ENCODE data around the gene HDAC2.
"Not testable (repeated sequence)": the region's sequence is repeated elsewhere in the genome, so short reads cannot be mapped to it uniquely, and the experiment has no call there.

GRCh38 chr6:113910285-113910684 is 60.7 kb downstream of the HDAC2 start:
- not testable (repeated sequence) for TF ChIP-seq CTCF (conservative IDR thresholded peaks at IDR 0.05; ENCODE audit: low read depth in 2 of 2); POLR2AphosphoS5 (IDR thresholded peaks at IDR 0.05; ENCODE audit: low read depth); ZNF462 (CRISPR knock-in tag; IDR thresholded peaks at IDR 0.05); REST (IDR thresholded peaks at IDR 0.05; ENCODE audit: unreplicated experiment); EZH2 (IDR thresholded peaks at IDR 0.05; ENCODE audit: low read depth, unreplicated experiment); ETS1 (IDR thresholded peaks at IDR 0.05); EZH2phosphoT487 (IDR thresholded peaks at IDR 0.05; ENCODE audit: unreplicated experiment); ZNF331 (CRISPR knock-in tag; IDR thresholded peaks at IDR 0.05; ENCODE audit: low read depth)
